GM12872 (cell line): ENCODE measurements around the gene S100A7A.

ENCODE experiments used
- CTCF ChIP-seq: IDR thresholded peaks from 3 replicates; pipeline ENCODE4 v1.5.1; 2011; ENCODE audit warnings: low read depth, mild to moderate bottlenecking, low read length, moderate library complexity; ENCODE audit not compliant: insufficient read depth

S100A7A gene

GRCh38 chr1:153415850-153416570 is at the start of gene S100A7A:
TSS of gene S100A7A (plus strand) at chr1:153416520. CDS start at chr1:153418083, 1,563 bp downstream.
- no peak for TF ChIP-seq CTCF

GRCh38 chr1:153367090-153367489 is 49.2 kb upstream of the S100A7A start:
- TF ChIP-seq CTCF = no peak

GRCh38 chr1:153368495-153368894 is 47.8 kb upstream of the S100A7A start:
- no peak for TF ChIP-seq CTCF

GRCh38 chr1:153370146-153370545 is 46.2 kb upstream of the S100A7A start:
- no peak for TF ChIP-seq CTCF

GRCh38 chr1:153371231-153371630 is 45.1 kb upstream of the S100A7A start:
- no peak for TF ChIP-seq CTCF

- TF ChIP-seq CTCF = no peak
Measured at GRCh38 chr1:153372571-153372970, 43.7 kb upstream of the S100A7A start.

- no peak for TF ChIP-seq CTCF
Measured at GRCh38 chr1:153374071-153374470, 42.2 kb upstream of the S100A7A start.
